ENCODE measurements around the gene ATXN7.

- TF ChIP-seq CTCF (IDR thresholded peaks at IDR 0.05; ENCODE audit: low read depth, low read length, missing input control) (no peak), MAX (IDR thresholded peaks at IDR 0.05) (no peak), EGR1 (IDR thresholded peaks at IDR 0.05; ENCODE audit: low read depth in 2 of 2) (no peak), RAD21 (IDR thresholded peaks at IDR 0.05) (no peak)
Measured at GRCh38 chr3:63964681-63965485, 101.2 kb downstream of the ATXN7 start.

Data from liver (tissue), 3 donors.